ENCODE measurements around the gene DMXL1.

The DMXL1 gene

GRCh38 chr5:119290161-119290569 is 219.3 kb downstream of the DMXL1 start:
- TF ChIP-seq CTCF (IDR thresholded peaks at IDR 0.05; ENCODE audit: borderline replicate concordance, extremely low read depth, low read length, poor library complexity, severe bottlenecking) (no peak), EZH2 (IDR thresholded peaks at IDR 0.05; ENCODE audit: borderline replicate concordance, low read depth, low read length, severe bottlenecking) (no peak)
- Histone ChIP-seq H3K4me1 (ENCODE audit: insufficient read depth, low read length) (peaks cover 69% of the 10 kb centered on the region), H3K27ac (ENCODE audit: low read length) (peak overlapping the region; percentile 99), H3K27me3 (ENCODE audit: insufficient read depth, low read length, poor library complexity) (no peaks in the 10 kb centered on the region), H4K20me1 (ENCODE audit: insufficient read depth, low read length) (no peaks in the 10 kb centered on the region), H3K79me2 (ENCODE audit: insufficient read depth, low read length) (peaks cover 85% of the 10 kb centered on the region), H3K4me3 (ENCODE audit: low read depth in 1 of 2, low read length in 2 of 2) (no peak overlapping the region), H3K9me3 (ENCODE audit: insufficient read depth, low read length, severe bottlenecking) (peaks cover 5% of the 10 kb centered on the region), H3K36me3 (ENCODE audit: insufficient read depth, low read length) (peaks cover 30% of the 10 kb centered on the region), H2AFZ (ENCODE audit: low read depth, low read length) (no peak overlapping the region), H3K4me2 (ENCODE audit: insufficient read depth, low read length) (peak overlapping the region; percentile 77), H3K9ac (ENCODE audit: low read depth, low read length) (peak overlapping the region; percentile 62; the same call in 1 of the 2 replicates)
- peak; percentile 48 for DNase-seq
- peak; percentile 58 for ATAC-seq (ENCODE audit: insufficient read depth, low read depth)

- Histone ChIP-seq H3K4me1 (ENCODE audit: insufficient read depth, low read length) (peaks cover 64% of the 10 kb centered on the region), H3K9ac (ENCODE audit: low read depth, low read length) (no peak overlapping the region; the same call in 1 of the 2 replicates), H3K9me3 (ENCODE audit: insufficient read depth, low read length, severe bottlenecking) (peaks cover 5% of the 10 kb centered on the region), H2AFZ (ENCODE audit: low read depth, low read length) (no peak overlapping the region), H3K4me2 (ENCODE audit: insufficient read depth, low read length) (no peak overlapping the region), H3K4me3 (ENCODE audit: low read depth in 1 of 2, low read length in 2 of 2) (no peak overlapping the region), H3K27me3 (ENCODE audit: insufficient read depth, low read length, poor library complexity) (no peaks in the 10 kb centered on the region), H3K36me3 (ENCODE audit: insufficient read depth, low read length) (peaks cover 30% of the 10 kb centered on the region), H3K27ac (ENCODE audit: low read length) (peak overlapping the region; percentile 99), H3K79me2 (ENCODE audit: insufficient read depth, low read length) (peaks cover 81% of the 10 kb centered on the region), H4K20me1 (ENCODE audit: insufficient read depth, low read length) (no peaks in the 10 kb centered on the region)
- no peak for ATAC-seq (ENCODE audit: insufficient read depth, low read depth)
- no peak for DNase-seq
- TF ChIP-seq CTCF (IDR thresholded peaks at IDR 0.05; ENCODE audit: borderline replicate concordance, extremely low read depth, low read length, poor library complexity, severe bottlenecking) (no peak), EZH2 (IDR thresholded peaks at IDR 0.05; ENCODE audit: borderline replicate concordance, low read depth, low read length, severe bottlenecking) (no peak)
Observed at GRCh38 chr5:119290607-119291006, 219.7 kb downstream of the DMXL1 start.

DNA sequence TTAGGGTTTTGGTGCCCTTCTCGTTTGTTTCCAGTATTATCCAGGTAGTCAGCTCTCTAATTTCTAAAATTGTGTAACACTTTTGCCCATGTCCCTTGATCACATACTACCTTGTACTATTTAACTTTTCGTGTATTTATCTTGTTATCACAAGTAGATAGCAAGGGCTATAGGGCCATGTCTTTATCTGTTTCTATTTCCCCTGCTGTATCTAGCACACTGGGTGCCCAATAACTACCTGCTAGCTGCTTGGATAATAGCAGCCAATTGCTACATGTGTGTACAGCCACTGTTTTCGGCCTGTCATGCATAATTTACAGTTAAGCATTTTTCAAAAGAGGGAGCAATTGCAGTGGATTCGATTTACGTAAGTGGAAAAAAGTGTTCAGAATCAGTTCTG is 220.2 kb downstream of the DMXL1 start:
- ATAC-seq (ENCODE audit: insufficient read depth, low read depth), result no peak
- no peak overlapping the region for H3K4me2 ChIP-seq (ENCODE audit: insufficient read depth, low read length)
- H3K27ac ChIP-seq (ENCODE audit: low read length), result peak overlapping the region; percentile 99
- H3K9me3 ChIP-seq (ENCODE audit: insufficient read depth, low read length, severe bottlenecking), result peaks cover 5% of the 10 kb centered on the region
- H3K4me1 ChIP-seq (ENCODE audit: insufficient read depth, low read length), result peaks cover 60% of the 10 kb centered on the region
- H4K20me1 ChIP-seq (ENCODE audit: insufficient read depth, low read length), result no peaks in the 10 kb centered on the region
- no peaks in the 10 kb centered on the region for H3K27me3 ChIP-seq (ENCODE audit: insufficient read depth, low read length, poor library complexity)
- no peak overlapping the region for H2AFZ ChIP-seq (ENCODE audit: low read depth, low read length)
- TF ChIP-seq EZH2 (IDR thresholded peaks at IDR 0.05; ENCODE audit: borderline replicate concordance, low read depth, low read length, severe bottlenecking) (no peak), CTCF (IDR thresholded peaks at IDR 0.05; ENCODE audit: borderline replicate concordance, extremely low read depth, low read length, poor library complexity, severe bottlenecking) (no peak)
- H3K36me3 ChIP-seq (ENCODE audit: insufficient read depth, low read length), result peaks cover 30% of the 10 kb centered on the region
- peaks cover 77% of the 10 kb centered on the region for H3K79me2 ChIP-seq (ENCODE audit: insufficient read depth, low read length)
- no peak overlapping the region for H3K9ac ChIP-seq (ENCODE audit: low read depth, low read length)
- DNase-seq, result no peak
- no peak overlapping the region for H3K4me3 ChIP-seq (ENCODE audit: low read depth in 1 of 2, low read length in 2 of 2)

DNA sequence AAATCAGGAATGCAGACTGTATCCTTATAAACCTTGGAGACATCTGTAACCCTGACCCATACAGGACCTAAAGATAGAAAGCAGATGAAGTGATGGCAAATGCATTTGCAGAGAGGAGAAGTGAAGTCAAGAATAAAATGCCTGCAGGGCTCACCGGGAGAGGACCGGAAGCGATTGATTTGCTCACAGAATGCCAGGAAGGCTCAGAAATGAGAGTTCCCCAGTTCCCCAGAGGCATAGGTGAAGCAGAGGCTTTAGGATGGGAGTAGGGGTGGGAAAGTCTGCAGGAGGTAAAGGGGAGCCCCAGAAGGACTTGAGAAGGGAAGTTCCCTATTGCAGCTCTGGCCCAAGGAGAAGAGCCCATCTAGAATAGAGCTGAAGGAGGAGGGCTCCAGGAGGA is 221.0 kb downstream of the DMXL1 start:
- H2AFZ ChIP-seq (ENCODE audit: low read depth, low read length), result no peak overlapping the region
- no peak overlapping the region for H3K4me3 ChIP-seq (ENCODE audit: low read depth in 1 of 2, low read length in 2 of 2)
- no peaks in the 10 kb centered on the region for H4K20me1 ChIP-seq (ENCODE audit: insufficient read depth, low read length)
- peaks cover 51% of the 10 kb centered on the region for H3K4me1 ChIP-seq (ENCODE audit: insufficient read depth, low read length)
- H3K36me3 ChIP-seq (ENCODE audit: insufficient read depth, low read length), result peaks cover 30% of the 10 kb centered on the region
- ATAC-seq (ENCODE audit: insufficient read depth, low read depth) (no peak), DNase-seq (no peak)
- H3K79me2 ChIP-seq (ENCODE audit: insufficient read depth, low read length), result peaks cover 70% of the 10 kb centered on the region
- no peak overlapping the region for H3K9ac ChIP-seq (ENCODE audit: low read depth, low read length)
- peak overlapping the region; percentile 60 for H3K27ac ChIP-seq (ENCODE audit: low read length)
- H3K4me2 ChIP-seq (ENCODE audit: insufficient read depth, low read length), result no peak overlapping the region
- peaks cover 5% of the 10 kb centered on the region for H3K9me3 ChIP-seq (ENCODE audit: insufficient read depth, low read length, severe bottlenecking)
- TF ChIP-seq EZH2 (IDR thresholded peaks at IDR 0.05; ENCODE audit: borderline replicate concordance, low read depth, low read length, severe bottlenecking) (no peak), CTCF (IDR thresholded peaks at IDR 0.05; ENCODE audit: borderline replicate concordance, extremely low read depth, low read length, poor library complexity, severe bottlenecking) (no peak)
- no peaks in the 10 kb centered on the region for H3K27me3 ChIP-seq (ENCODE audit: insufficient read depth, low read length, poor library complexity)
